Tibial nerve (tissue), 4 donors: ENCODE data around the gene FAM222B. TPM values are rescaled to one million over a fixed set of nuclear protein-coding genes. Genes with fewer than 3 reads are reported as not detected.
A peak's percentile ranks its signal among the peaks of the same experiment; 100 is the strongest.

Source experiments
- DNase-seq, 2 donors: peaks; one replicate each; pipeline ENCODE4 v3.0.0-alpha.2; 2019; ENCODE audit warnings: low spot score in 2 of 2
- H3K27ac ChIP-seq, 4 donors: fragments of 200-600 bp; sonication (generic) in 3 of 4; one replicate each; pipeline ENCODE4 v1.5.1; 2017 to 2019; ENCODE audit warnings: mild to moderate bottlenecking in 1 of 4
- H3K27me3 ChIP-seq, 2 donors: fragments of 200-600 bp; sonication (generic) in 1 of 2; one replicate each; pipeline versions ENCODE4 v1.5.1 to v1.6.0; 2017 to 2019
- H3K36me3 ChIP-seq, 3 donors: fragments of 200-600 bp; sonication (generic); one replicate each; pipeline ENCODE4 v1.5.1; 2018 to 2019
- H3K4me1 ChIP-seq, 4 donors: fragments of 200-600 bp; sonication (generic) in 3 of 4; one replicate each; pipeline ENCODE4 v1.5.1; 2017 to 2019
- H3K4me3 ChIP-seq, 4 donors: fragments of 200-600 bp; sonication (generic) in 3 of 4; one replicate each; pipeline ENCODE4 v1.5.1; 2017 to 2019; ENCODE audit warnings: mild to moderate bottlenecking in 1 of 4, moderate library complexity in 1 of 4
- H3K9me3 ChIP-seq, 4 donors: fragments of 200-600 bp; sonication (generic) in 3 of 4; one replicate each; pipeline ENCODE4 v1.5.1; 2017 to 2019
- EP300 ChIP-seq, 2 donors: sonication (generic); formaldehyde crosslinking; IDR thresholded peaks; one replicate each; pipeline ENCODE4 v1.6.1; 2017; ENCODE audit warnings: antibody characterized with exemption in 2 of 2, mild to moderate bottlenecking in 1 of 2
- POLR2A ChIP-seq, 2 donors: fragments of 450-650 bp; IDR thresholded peaks; one replicate each; pipeline ENCODE4 v1.6.1; 2017; ENCODE audit warnings: antibody characterized with exemption in 2 of 2, mild to moderate bottlenecking in 2 of 2, moderate library complexity in 2 of 2
- WGBS, 2 donors: methylation state at CpG; one replicate each; pipeline ENCODE4 v1.1.5; 2018; 5-methylcytosine and 5-hydroxymethylcytosine counted together
- total RNA-seq, 4 donors: library from RNA; depleted of rRNA; stranded (reverse); fragments of >200 nt; gene quantifications; one replicate each; pipeline ENCODE4 v1.1.0, GENCODE V29; 2016
- TF ChIP-seq, protein P1 (sequence below), 5 experiments: fragments of 200-600 bp in 3 of 5; fragments of 450-650 bp in 2 of 5; sonication (generic) in 3 of 5; IDR thresholded peaks; one replicate each; pipeline ENCODE4 v1.5.1; 2016 to 2019; ENCODE audit warnings: antibody characterized with exemption in 5 of 5, mild to moderate bottlenecking in 3 of 5, moderate library complexity in 2 of 5

The FAM222B gene
- total RNA-seq, 4 donors from 2014 or later: 6.1 to 17.1 (median 11.4) TPM

DNA sequence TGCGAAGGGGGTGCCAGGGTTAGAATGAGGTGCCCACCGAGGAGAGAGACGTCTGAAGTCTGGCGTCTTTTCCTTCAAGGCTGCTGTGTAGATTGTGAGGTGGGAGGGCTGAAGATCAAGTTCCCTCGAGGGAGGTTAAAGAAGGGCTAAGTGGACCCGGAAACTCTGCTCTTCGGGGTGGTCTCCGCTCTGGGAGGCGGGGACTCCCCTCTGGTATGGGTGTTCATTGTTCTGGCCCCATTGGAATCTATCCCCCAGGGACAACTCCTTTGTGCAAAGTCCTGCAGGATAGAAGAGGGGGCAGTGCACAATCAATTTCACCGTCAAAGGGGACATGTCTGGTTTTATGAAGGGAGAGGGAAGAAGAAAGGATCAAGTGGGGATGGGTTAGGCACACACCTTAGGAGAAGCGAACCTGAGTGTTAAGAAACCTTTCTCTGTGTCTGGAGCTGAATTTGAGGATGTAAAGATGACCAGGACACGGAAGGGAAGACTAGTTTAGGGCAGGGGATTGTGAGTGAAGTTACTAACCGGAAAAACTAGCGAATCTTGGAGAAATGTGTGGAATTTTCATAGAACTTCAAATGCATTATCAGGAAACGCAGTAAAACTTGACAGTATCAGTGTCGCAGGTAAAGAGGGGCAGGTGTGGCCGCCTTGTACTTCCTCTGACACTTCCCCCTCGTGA lies 124.1 kb downstream of the FAM222B start:
- WGBS, 2 donors: 24 to 32% methylated on average over 18 of the region's 18 CpGs
- H3K4me3 ChIP-seq: peak overlapping the region; percentile 58 to 88 (median 72)
- no peaks in the 10 kb centered on the region for H3K9me3 ChIP-seq
- no peak for DNase-seq
- peaks cover 0 to 74% (median 44%) of the 10 kb centered on the region in 4 donors for H3K4me1 ChIP-seq
- TF ChIP-seq EP300 (IDR thresholded peaks at IDR 0.05): no peak
- TF ChIP-seq POLR2A (IDR thresholded peaks at IDR 0.05): no peak
- TF ChIP-seq, protein P1, sequence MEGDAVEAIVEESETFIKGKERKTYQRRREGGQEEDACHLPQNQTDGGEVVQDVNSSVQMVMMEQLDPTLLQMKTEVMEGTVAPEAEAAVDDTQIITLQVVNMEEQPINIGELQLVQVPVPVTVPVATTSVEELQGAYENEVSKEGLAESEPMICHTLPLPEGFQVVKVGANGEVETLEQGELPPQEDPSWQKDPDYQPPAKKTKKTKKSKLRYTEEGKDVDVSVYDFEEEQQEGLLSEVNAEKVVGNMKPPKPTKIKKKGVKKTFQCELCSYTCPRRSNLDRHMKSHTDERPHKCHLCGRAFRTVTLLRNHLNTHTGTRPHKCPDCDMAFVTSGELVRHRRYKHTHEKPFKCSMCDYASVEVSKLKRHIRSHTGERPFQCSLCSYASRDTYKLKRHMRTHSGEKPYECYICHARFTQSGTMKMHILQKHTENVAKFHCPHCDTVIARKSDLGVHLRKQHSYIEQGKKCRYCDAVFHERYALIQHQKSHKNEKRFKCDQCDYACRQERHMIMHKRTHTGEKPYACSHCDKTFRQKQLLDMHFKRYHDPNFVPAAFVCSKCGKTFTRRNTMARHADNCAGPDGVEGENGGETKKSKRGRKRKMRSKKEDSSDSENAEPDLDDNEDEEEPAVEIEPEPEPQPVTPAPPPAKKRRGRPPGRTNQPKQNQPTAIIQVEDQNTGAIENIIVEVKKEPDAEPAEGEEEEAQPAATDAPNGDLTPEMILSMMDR (IDR thresholded peaks at IDR 0.05): no peak
- peaks cover 11 to 51% (median 11%) of the 10 kb centered on the region in 3 donors for H3K36me3 ChIP-seq
- H3K27me3 ChIP-seq: no peaks in the 10 kb centered on the region
- peak overlapping the region; percentile 83 to 99 (median 96) for H3K27ac ChIP-seq

DNA sequence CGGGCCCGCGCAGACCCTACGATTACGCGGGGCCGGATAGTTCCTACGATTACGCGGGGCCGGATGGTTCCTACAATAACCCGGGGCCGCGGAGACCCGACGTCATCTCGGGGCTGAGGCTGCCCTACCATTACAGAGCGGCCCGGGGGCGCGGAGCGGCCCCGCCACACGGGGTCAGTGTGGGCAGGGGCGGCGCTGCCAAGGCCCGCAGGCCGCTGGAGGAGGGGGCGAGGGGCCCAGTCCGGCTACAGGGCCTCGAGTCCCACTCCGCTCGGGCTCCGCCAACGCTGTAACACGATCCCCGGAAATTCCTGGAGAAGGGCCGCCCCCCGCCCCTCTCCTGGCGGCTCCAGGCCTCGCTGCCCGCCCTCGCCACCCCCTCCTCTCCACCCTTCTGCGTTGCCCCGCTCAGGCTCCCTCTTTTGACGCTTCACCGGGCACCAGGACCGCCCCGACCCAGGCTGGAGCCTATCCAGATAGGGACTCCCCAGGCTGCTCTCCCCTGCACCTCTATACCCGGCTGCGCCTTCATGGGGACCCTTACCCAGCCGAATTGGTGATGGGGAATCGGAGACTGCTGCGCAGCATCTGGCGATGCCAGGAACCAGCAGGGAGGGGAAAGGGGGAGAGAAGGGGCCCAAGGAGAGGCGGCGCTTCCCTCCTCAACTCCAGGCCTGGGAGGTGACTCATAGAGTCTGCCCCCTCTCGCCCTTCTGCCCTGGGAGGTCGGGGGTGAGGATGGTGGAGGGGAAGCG lies 124.8 kb downstream of the FAM222B start, which contains the start of gene RAB34:
TSS of gene RAB34 (minus strand) at position 291 of the 755 bp plus-strand sequence. CDS start 602 bp downstream, outside the sequence.
- Histone ChIP-seq H3K36me3 (peaks cover 4 to 50% (median 11%) of the 10 kb centered on the region in 3 donors), H3K4me3 (peak within 1 kb of the TSS; percentile 58 to 88 (median 72)), H3K9me3 (no peaks in the 10 kb centered on the region), H3K4me1 (peaks cover 0 to 70% (median 43%) of the 10 kb centered on the region in 4 donors), H3K27ac (peak within 1 kb of the TSS; percentile 83 to 99 (median 96)), H3K27me3 (no peaks in the 10 kb centered on the region)
- WGBS, 2 donors: 5 to 6% methylated on average over 23 to 51 of the region's 60 CpGs
- DNase-seq: peak; percentile 54 to 63
- TF ChIP-seq POLR2A (IDR thresholded peaks at IDR 0.05): peak in 1 of 2 donors; percentile 42
- TF ChIP-seq, protein P1 (IDR thresholded peaks at IDR 0.05): peak in 4 of 5 experiments; percentile 15 to 33 (median 21)
- TF ChIP-seq EP300 (IDR thresholded peaks at IDR 0.05): peak in 1 of 2 donors; percentile 71

DNA sequence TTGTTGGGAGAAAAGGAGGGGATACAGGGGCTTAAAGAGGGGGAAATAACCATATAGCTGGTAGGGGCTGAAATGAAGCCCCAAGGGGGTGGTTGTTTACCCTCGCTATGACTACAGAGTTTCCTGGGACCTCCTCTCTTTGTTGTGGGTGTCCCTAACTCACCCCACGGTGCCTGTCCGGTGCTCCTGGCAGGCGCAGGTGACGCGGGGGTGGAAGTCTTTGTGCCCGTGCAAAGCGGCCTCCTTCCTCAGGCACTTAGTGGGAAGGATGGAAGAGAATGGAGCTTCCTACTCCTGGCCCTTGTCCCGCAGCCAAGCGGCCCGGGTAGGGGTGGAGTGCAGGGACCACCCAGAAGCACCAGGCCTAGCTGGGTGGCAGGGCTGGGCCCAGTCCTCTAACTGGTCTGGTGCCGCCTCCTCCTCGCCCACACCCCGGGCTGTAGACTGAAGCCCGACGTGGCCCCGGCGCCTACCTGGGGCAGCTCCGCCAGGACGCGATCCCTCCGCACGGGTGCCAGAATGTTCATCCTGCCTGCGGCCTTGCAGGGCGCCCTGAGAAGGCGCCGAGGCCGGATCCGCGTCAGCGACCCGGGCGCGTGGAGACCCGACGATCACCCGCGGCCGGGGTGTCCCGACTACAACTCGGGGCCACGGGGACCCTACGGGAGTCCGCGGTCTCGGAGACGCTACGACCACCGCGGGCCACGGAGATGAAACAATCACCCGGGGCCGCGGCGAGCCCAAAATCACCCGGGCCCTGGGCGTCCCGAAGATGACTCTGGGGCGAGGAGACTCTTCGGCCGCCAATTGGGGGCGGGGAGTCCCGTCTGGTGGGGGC lies 125.6 kb downstream of the FAM222B start:
- Histone ChIP-seq H3K9me3 (no peaks in the 10 kb centered on the region), H3K36me3 (peaks cover 0 to 43% (median 5%) of the 10 kb centered on the region in 3 donors), H3K4me1 (peaks cover 0 to 70% (median 36%) of the 10 kb centered on the region in 4 donors), H3K27me3 (no peaks in the 10 kb centered on the region), H3K27ac (peak overlapping the region; percentile 83 to 99 (median 96)), H3K4me3 (peak overlapping the region; percentile 58 to 88 (median 72))
- TF ChIP-seq, protein P1 (IDR thresholded peaks at IDR 0.05): peak in 1 of 5 experiments; percentile 10
- no peak for TF ChIP-seq EP300 (IDR thresholded peaks at IDR 0.05)
- WGBS, 2 donors: 8 to 14% methylated on average over 17 to 19 of the region's 63 CpGs
- DNase-seq: no peak

DNA sequence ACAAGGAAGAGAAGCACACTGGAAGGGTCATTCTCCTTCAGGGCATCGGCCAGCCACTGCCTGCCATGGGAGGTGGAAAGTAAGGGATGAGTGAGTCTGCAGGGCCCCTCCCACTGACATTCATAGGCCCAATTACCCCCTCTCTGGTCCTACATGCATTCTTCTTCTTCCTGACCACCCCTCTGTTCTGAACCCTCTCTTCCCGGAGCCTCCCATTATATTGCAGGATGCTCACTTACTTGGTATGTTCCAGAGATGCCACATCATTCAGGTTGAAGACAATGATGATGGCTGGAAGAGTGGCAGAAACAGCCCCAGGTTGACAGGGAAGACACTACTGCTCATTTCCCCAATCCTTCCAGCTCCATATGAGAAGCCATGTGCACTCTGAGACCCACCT lies 127.4 kb downstream of the FAM222B start:
- DNase-seq: no peak
- WGBS, 2 donors: 84 to 89% methylated on average over 2 of the region's 2 CpGs
- Histone ChIP-seq H3K4me1 (peaks cover 0 to 65% (median 23%) of the 10 kb centered on the region in 4 donors), H3K9me3 (no peaks in the 10 kb centered on the region), H3K27ac (no peak overlapping the region), H3K27me3 (no peaks in the 10 kb centered on the region), H3K36me3 (peaks cover 0 to 32% (median 5%) of the 10 kb centered on the region in 3 donors), H3K4me3 (no peak overlapping the region)
- no peak for TF ChIP-seq POLR2A (IDR thresholded peaks at IDR 0.05)
- no peak for TF ChIP-seq EP300 (IDR thresholded peaks at IDR 0.05)
- TF ChIP-seq, protein P1 (IDR thresholded peaks at IDR 0.05): no peak
